Breast epithelium (tissue), 4 donors: ENCODE results near the gene ZNRF3. TPM values are rescaled to one million over a fixed set of nuclear protein-coding genes. Genes with fewer than 3 reads are reported as not detected.
A peak's percentile ranks its signal among the peaks of the same experiment; 100 is the strongest.

Experiments used
- DNase-seq, 2 donors: peaks; one replicate each; pipeline ENCODE4 v3.0.0-alpha.2; 2019; ENCODE audit warnings: low spot score in 2 of 2
- H3K27ac ChIP-seq, 2 donors: fragments of 200-600 bp; sonication (generic) in 1 of 2; one replicate each; pipeline ENCODE4 v1.5.1; 2016 to 2019; ENCODE audit warnings: mild to moderate bottlenecking in 1 of 2
- H3K27me3 ChIP-seq, 2 donors: fragments of 200-600 bp; sonication (generic) in 1 of 2; one replicate each; pipeline versions ENCODE4 v1.5.1 to v1.6.0; 2017 to 2019; ENCODE audit warnings: control low read depth in 1 of 2, mild to moderate bottlenecking in 1 of 2
- H3K36me3 ChIP-seq: fragments of 200-600 bp; one replicate; pipeline ENCODE4 v1.5.1; 2019
- H3K4me1 ChIP-seq, 2 donors: fragments of 200-600 bp; sonication (generic); one replicate each; pipeline ENCODE4 v1.5.1; 2016 to 2019; ENCODE audit warnings: control low read depth in 1 of 2
- H3K4me3 ChIP-seq, 3 donors: fragments of 200-600 bp; sonication (generic); 1 replicate in 2 of 3; 2 replicates in 1 of 3; pipeline ENCODE4 v1.5.1; 2016 to 2019; ENCODE audit warnings: mild to moderate bottlenecking in 3 of 3, moderate library complexity in 2 of 3
- H3K9me3 ChIP-seq, 2 donors: fragments of 200-600 bp; sonication (generic) in 1 of 2; one replicate each; pipeline ENCODE4 v1.5.1; 2016 to 2019; ENCODE audit warnings: control low read depth in 1 of 2
- POLR2A ChIP-seq: fragments of 450-650 bp; IDR thresholded peaks from one replicate; pipeline ENCODE4 v1.6.1; 2016; ENCODE audit warnings: antibody characterized with exemption, mild to moderate bottlenecking, moderate library complexity
- POLR2AphosphoS5 ChIP-seq, 3 donors: sonication (generic); formaldehyde crosslinking; IDR thresholded peaks; one replicate each; pipeline ENCODE4 v1.6.1; 2017; ENCODE audit warnings: antibody characterized with exemption in 3 of 3
- intact Hi-C: fragments of 100-400 bp; cut with DNase I; formaldehyde crosslinking; loops from one replicate; pipeline ENCODE4 v1.15.1; 2023; ENCODE audit warnings: low total_unique reads
- total RNA-seq, 3 donors: library from RNA; depleted of rRNA; stranded (reverse); fragments of >200 nt; gene quantifications; one replicate each; pipeline ENCODE4 v1.1.0, GENCODE V29; 2016
- TF ChIP-seq, protein P1 (sequence below), 3 donors: fragments of 450-650 bp; IDR thresholded peaks; one replicate each; pipeline ENCODE4 v1.5.1; 2016 to 2017; ENCODE audit warnings: antibody characterized with exemption in 3 of 3, mild to moderate bottlenecking in 3 of 3, moderate library complexity in 3 of 3

The ZNRF3 gene
- total RNA-seq, 3 donors from 2014 or later, result 6.9 to 7.9 (median 6.9) TPM

- peaks cover 0 to 6% of the 10 kb centered on the region in 2 donors for H3K4me1 ChIP-seq
- no peaks in the 10 kb centered on the region for H3K36me3 ChIP-seq
- no peak overlapping the region for H3K27ac ChIP-seq
- intact Hi-C loops, result no loop called here
- TF ChIP-seq POLR2AphosphoS5 (IDR thresholded peaks at IDR 0.05) (no peak), POLR2A (no peak)
- TF ChIP-seq, protein P1, sequence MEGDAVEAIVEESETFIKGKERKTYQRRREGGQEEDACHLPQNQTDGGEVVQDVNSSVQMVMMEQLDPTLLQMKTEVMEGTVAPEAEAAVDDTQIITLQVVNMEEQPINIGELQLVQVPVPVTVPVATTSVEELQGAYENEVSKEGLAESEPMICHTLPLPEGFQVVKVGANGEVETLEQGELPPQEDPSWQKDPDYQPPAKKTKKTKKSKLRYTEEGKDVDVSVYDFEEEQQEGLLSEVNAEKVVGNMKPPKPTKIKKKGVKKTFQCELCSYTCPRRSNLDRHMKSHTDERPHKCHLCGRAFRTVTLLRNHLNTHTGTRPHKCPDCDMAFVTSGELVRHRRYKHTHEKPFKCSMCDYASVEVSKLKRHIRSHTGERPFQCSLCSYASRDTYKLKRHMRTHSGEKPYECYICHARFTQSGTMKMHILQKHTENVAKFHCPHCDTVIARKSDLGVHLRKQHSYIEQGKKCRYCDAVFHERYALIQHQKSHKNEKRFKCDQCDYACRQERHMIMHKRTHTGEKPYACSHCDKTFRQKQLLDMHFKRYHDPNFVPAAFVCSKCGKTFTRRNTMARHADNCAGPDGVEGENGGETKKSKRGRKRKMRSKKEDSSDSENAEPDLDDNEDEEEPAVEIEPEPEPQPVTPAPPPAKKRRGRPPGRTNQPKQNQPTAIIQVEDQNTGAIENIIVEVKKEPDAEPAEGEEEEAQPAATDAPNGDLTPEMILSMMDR (IDR thresholded peaks at IDR 0.05), result no peak
- no peaks in the 10 kb centered on the region for H3K27me3 ChIP-seq
- no peak for DNase-seq
- H3K4me3 ChIP-seq, result no peak overlapping the region
- peaks cover 0 to 6% of the 10 kb centered on the region in 2 donors for H3K9me3 ChIP-seq
These were observed 100.5 kb downstream of the ZNRF3 start for GRCh38 chr22:28983788-28984441.

DNA sequence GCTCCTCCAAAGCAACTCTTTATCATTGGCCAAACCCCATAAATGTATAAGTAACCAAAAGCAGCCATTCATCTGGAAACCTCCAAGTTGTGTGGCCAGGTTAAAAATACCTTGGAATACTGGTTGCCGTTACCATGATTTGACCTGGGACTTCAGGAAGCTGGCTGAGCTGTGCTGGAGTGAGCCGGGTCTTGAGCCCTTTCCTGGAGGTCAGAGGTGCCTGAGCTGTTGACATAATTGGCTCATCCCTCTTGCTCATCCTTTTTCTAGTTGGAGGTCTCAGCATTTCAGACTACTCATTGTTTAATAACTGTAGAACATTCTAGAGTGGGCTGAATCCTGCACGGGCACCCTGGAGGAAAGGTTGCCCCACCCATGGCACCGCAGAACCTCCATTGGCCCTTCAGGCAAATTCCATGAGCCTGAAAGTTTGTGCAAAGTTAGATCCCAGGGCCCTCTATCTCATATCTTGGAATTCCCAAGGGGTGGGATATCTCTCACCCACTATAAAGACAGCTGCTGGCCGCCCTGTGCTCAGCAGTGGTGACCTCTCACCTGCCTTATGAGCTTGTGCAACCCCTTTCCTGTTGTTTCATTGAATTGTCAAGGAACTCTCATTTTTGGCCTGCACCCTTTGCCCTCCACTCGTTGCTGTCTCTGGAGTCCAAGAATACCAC is 101.2 kb downstream of the ZNRF3 start:
- H3K4me3 ChIP-seq, result no peak overlapping the region
- H3K36me3 ChIP-seq, result no peaks in the 10 kb centered on the region
- DNase-seq, result no peak
- H3K9me3 ChIP-seq, result peaks cover 0 to 6% of the 10 kb centered on the region in 2 donors
- intact Hi-C loops, result no loop called here
- H3K27me3 ChIP-seq, result no peaks in the 10 kb centered on the region
- no peak overlapping the region for H3K27ac ChIP-seq
- no peak for TF ChIP-seq POLR2AphosphoS5 (IDR thresholded peaks at IDR 0.05)
- TF ChIP-seq POLR2A, result no peak
- TF ChIP-seq, protein P1 (IDR thresholded peaks at IDR 0.05), result no peak
- peaks cover 4 to 6% of the 10 kb centered on the region in 2 donors for H3K4me1 ChIP-seq

DNA sequence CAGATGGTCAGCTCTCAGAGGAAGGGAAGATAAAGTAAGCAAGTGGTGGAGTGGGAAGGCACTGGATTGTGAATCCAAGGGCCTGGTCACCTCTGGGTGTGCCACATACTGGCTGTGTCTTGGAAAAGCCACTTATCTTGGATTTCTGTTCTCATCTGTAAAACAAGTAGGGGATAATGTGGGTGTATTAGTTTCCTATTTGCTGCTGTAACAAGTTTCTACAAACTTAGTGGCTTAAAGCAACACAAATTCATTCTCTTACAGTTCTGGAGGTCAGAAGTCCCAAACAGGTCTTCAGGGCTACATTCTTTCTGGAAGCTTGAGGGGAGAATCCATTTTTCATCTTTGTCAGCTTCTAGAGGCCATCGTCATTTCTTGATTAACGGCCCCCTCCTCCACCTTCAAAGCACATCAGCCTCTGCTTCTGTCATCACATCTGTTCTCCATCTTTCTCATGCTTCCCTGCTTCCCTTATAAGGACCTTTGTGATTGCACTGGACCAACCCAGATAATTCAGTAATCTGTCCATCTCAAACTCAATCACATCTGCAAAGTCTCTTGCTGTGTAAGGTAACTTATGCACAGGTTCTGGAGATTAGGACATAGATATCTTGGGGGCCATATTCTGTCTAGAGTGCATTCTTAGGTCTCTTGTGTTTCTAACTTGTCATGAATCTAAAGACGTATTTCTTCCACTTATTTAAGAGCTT is 102.4 kb downstream of the ZNRF3 start:
- Histone ChIP-seq H3K9me3 (peaks cover 0 to 6% of the 10 kb centered on the region in 2 donors), H3K27ac (no peak overlapping the region), H3K4me3 (no peak overlapping the region), H3K27me3 (no peaks in the 10 kb centered on the region), H3K36me3 (no peaks in the 10 kb centered on the region), H3K4me1 (peaks cover 6% of the 10 kb centered on the region in 2 donors)
- no peak for TF ChIP-seq POLR2A
- TF ChIP-seq, protein P1 (IDR thresholded peaks at IDR 0.05), result no peak
- no peak for TF ChIP-seq POLR2AphosphoS5 (IDR thresholded peaks at IDR 0.05)
- DNase-seq, result no peak
- intact Hi-C loops, result no loop called here

GRCh38 chr22:28986366-28986765 is 103.0 kb downstream of the ZNRF3 start:
- intact Hi-C loops, result no loop called here
- Histone ChIP-seq H3K27ac (no peak overlapping the region), H3K4me3 (no peak overlapping the region), H3K4me1 (peaks cover 6% of the 10 kb centered on the region in 2 donors), H3K27me3 (no peaks in the 10 kb centered on the region), H3K36me3 (no peaks in the 10 kb centered on the region), H3K9me3 (peaks cover 0 to 6% of the 10 kb centered on the region in 2 donors)
- no peak for TF ChIP-seq POLR2A
- DNase-seq, result no peak

GRCh38 chr22:28988457-28988856 is 105.1 kb downstream of the ZNRF3 start:
- intact Hi-C loops, result no loop called here
- no peaks in the 10 kb centered on the region for H3K27me3 ChIP-seq
- peaks cover 6% of the 10 kb centered on the region in 2 donors for H3K4me1 ChIP-seq

More at GRCh38 chr22:28988457-28988856, 105.1 kb downstream of the ZNRF3 start:
- H3K27ac ChIP-seq, result peak overlapping the region; percentile 65 to 70
- H3K9me3 ChIP-seq, result peaks cover 0 to 6% of the 10 kb centered on the region in 2 donors
- DNase-seq, result no peak
- TF ChIP-seq POLR2AphosphoS5 (IDR thresholded peaks at IDR 0.05) (no peak), POLR2A (no peak)
- TF ChIP-seq, protein P1 (IDR thresholded peaks at IDR 0.05), result no peak
- H3K36me3 ChIP-seq, result no peaks in the 10 kb centered on the region
- H3K4me3 ChIP-seq, result no peak overlapping the region
